GM12874 (cell line): ENCODE measurements around the gene ZNF888.
"Not testable (repeated sequence)": the region's sequence is repeated elsewhere in the genome, so short reads cannot be mapped to it uniquely, and the experiment has no call there.

Experiments used
- TF ChIP-seq, protein P1 (sequence below): IDR thresholded peaks from 2 replicates; pipeline ENCODE4 v1.5.1; 2011; ENCODE audit warnings: low read depth, mild to moderate bottlenecking, control low read depth, low read length, moderate library complexity; ENCODE audit not compliant: insufficient read depth

The ZNF888 gene

GRCh38 chr19:52891336-52891735 is 31.9 kb downstream of the ZNF888 start:
- TF ChIP-seq, protein P1, sequence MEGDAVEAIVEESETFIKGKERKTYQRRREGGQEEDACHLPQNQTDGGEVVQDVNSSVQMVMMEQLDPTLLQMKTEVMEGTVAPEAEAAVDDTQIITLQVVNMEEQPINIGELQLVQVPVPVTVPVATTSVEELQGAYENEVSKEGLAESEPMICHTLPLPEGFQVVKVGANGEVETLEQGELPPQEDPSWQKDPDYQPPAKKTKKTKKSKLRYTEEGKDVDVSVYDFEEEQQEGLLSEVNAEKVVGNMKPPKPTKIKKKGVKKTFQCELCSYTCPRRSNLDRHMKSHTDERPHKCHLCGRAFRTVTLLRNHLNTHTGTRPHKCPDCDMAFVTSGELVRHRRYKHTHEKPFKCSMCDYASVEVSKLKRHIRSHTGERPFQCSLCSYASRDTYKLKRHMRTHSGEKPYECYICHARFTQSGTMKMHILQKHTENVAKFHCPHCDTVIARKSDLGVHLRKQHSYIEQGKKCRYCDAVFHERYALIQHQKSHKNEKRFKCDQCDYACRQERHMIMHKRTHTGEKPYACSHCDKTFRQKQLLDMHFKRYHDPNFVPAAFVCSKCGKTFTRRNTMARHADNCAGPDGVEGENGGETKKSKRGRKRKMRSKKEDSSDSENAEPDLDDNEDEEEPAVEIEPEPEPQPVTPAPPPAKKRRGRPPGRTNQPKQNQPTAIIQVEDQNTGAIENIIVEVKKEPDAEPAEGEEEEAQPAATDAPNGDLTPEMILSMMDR = no peak

GRCh38 chr19:52889931-52890330 is 33.3 kb downstream of the ZNF888 start:
- TF ChIP-seq, protein P1 = no peak

DNA sequence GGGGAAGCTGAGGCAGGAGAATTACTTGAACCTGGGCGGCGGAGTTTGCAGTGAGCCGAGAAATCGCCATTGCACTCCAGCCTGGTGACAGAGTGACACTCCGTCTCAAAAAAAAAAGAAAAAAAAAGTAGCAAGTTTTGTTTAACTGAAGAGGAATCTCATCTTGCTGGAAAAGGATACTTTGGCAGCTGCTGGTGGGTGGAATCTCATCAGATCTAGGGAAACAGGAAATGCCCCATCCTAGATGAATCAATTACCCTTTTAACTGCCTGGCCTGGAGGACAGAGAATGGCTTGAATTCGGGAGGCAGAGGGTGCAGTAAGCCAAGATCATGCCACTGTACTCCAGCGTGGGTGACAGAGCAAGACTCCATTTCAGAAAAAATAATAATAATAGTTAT is 34.2 kb downstream of the ZNF888 start:
- TF ChIP-seq, protein P1 = no peak

GRCh38 chr19:52880895-52881389 is 42.3 kb downstream of the ZNF888 start:
- TF ChIP-seq, protein P1 = no peak

DNA sequence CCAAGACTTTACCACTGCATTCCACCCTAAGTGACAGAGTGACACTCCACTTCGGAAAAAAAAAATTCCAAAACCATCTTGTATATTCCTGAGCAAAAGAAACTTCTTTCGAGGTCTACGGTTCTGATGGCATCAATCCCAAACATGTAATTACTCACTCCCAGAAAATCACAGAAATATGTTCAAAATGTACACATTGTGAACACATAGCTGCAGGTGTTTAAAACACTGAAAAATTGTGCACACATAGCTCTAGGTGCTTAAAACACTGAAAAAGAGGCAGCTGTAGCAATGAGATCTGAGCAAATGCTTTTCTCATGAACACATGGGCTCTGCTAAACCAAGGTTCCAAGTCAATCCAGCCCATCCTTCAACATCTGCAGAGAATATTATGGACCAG is 51.8 kb downstream of the ZNF888 start:
- TF ChIP-seq, protein P1 = no peak

DNA sequence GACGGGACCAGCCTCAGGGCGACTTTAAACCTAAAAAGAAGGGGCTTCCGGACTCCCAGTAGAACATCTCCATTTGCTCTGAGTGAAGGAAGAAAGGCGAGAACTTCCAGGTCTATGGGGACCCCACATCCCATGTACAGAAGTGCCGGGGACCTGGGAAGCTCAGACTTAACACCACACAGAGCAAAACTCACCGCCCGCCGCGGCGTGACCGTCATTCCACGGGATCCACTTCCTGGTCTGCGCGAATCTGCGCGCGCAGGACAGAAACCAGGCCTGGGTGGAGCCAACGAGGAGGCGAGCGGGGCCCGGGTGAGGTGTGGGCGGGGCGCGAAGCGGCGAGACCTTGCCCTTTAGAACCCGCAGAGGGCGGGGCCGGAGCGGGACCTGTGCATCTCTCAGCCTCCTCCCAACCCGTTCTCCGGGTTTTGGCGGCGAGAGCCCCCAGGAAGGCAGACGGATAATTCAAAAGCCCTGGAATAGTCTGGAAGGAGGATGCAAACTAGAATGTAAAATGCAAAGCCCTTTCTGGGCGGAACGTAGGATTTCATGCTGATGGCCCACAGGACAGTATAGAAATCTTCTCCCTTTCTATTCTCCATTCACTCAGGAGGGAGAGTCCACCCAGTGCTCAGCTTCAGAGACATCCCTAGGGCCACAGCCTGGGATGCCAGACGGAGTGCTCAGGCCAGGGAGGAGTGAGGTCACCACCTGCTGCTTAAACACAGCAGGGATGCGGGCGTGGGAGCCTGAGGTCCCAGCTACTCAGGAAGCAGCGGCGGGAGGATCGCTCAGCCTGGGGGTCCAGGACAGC is 65.6 kb downstream of the ZNF888 start, which contains the start of gene ZNF468:
ZNF468 (minus strand) TSS at position 242 of the 814 bp plus-strand sequence. CDS start 3,347 bp downstream, outside the sequence.
- TF ChIP-seq, protein P1 = not testable (repeated sequence)
